IMR-90 (cell line): Measurements from ENCODE around the gene GUCY1A2. TPM values are rescaled to one million over a fixed set of nuclear protein-coding genes. Genes with fewer than 3 reads are reported as not detected.

Experiments
- ATAC-seq: fragments of 200-7000 bp; cut with Tn5 transposase; 2 replicates; pipeline ENCODE4 v1.9.1; 2020; ENCODE audit warnings: low read depth, mild to moderate bottlenecking, moderate library complexity
- BruUV-seq: library from RNA; stranded (reverse); fragments of 400-500 nt; replicated peaks from 2 replicates; lab custom pipeline; 2021; lab: Mats Ljungman, UMichigan
- CTCF ChIA-PET: fragments of 300-600 bp; formaldehyde crosslinking; extraction: SDS; loops from one replicate; lab custom pipeline; 2021; ENCODE audit warnings: antibody characterized with exemption; lab: Yijun Ruan, JAX
- POLR2A ChIA-PET: fragments of 300-600 bp; sonication (Branson Sonifier 250); formaldehyde crosslinking; loops from one replicate; lab custom pipeline; 2022; ENCODE audit warnings: antibody characterized with exemption; ENCODE audit not compliant: unreplicated experiment; lab: Charles Lee
- DNase-seq: peaks from one replicate; pipeline ENCODE4 v3.0.0; 2013
- H2AFZ ChIP-seq: replicated peaks from 2 replicates; pipeline ENCODE3; 2013; ENCODE audit warnings: low read length, mild to moderate bottlenecking; ENCODE audit not compliant: poor library complexity
- H2AK5ac ChIP-seq: 2 replicates; pipeline ENCODE4 v1.6.1; 2013; ENCODE audit warnings: low read depth, low read length, inconsistent platforms
- H2AK9ac ChIP-seq: replicated peaks from 2 replicates; pipeline ENCODE3; 2013; ENCODE audit warnings: mild to moderate bottlenecking, low read depth, low read length, moderate library complexity; ENCODE audit not compliant: poor library complexity
- H2BK120ac ChIP-seq: 2 replicates; pipeline ENCODE4 v1.6.1; 2013; ENCODE audit warnings: low read depth, low read length, inconsistent platforms
- H2BK15ac ChIP-seq: 3 replicates; pipeline ENCODE4 v1.6.1; 2013; ENCODE audit warnings: low read depth, low read length, inconsistent platforms
- H2BK20ac ChIP-seq: 2 replicates; pipeline ENCODE4 v1.6.1; 2013; ENCODE audit warnings: low read depth, mild to moderate bottlenecking, inconsistent platforms, low read length, moderate library complexity
- H2BK5ac ChIP-seq: 2 replicates; pipeline ENCODE4 v1.6.1; 2013; ENCODE audit warnings: mild to moderate bottlenecking, low read depth, low read length, inconsistent platforms; ENCODE audit not compliant: poor library complexity, severe bottlenecking
- H3K14ac ChIP-seq: replicated peaks from 2 replicates; pipeline ENCODE4 v1.6.1; 2013; ENCODE audit warnings: low read depth, low read length, inconsistent platforms
- H3K18ac ChIP-seq: 2 replicates; pipeline ENCODE4 v1.6.1; 2013; ENCODE audit warnings: low read depth, low read length, control low read depth
- H3K23ac ChIP-seq: 2 replicates; pipeline ENCODE4 v1.6.1; 2013; ENCODE audit warnings: low read depth, low read length, inconsistent platforms
- H3K27ac ChIP-seq: 2 replicates; pipeline ENCODE4 v1.5.1; 2013; ENCODE audit warnings: mild to moderate bottlenecking, control low read depth, low read length; ENCODE audit not compliant: insufficient read depth
- H3K27me3 ChIP-seq: 2 replicates; pipeline ENCODE4 v1.6.1; 2013; ENCODE audit warnings: low read length; ENCODE audit not compliant: control insufficient read depth, insufficient read depth
- H3K36me3 ChIP-seq: 2 replicates; pipeline ENCODE4 v1.6.1; 2013; ENCODE audit warnings: low read length, mixed read lengths; ENCODE audit not compliant: control insufficient read depth, insufficient read depth
- H3K4ac ChIP-seq: 2 replicates; pipeline ENCODE4 v1.6.1; 2013; ENCODE audit warnings: low read depth, low read length, inconsistent platforms
- H3K4me1 ChIP-seq: 2 replicates; pipeline ENCODE4 v1.6.1; 2013; ENCODE audit warnings: low read length, mixed read lengths; ENCODE audit not compliant: control insufficient read depth, insufficient read depth
- H3K4me2 ChIP-seq: 2 replicates; pipeline ENCODE4 v1.6.1; 2013; ENCODE audit warnings: low read depth, mild to moderate bottlenecking, control low read depth, low read length, moderate library complexity
- H3K4me3 ChIP-seq: 2 replicates; pipeline ENCODE4 v1.5.1; 2013; ENCODE audit warnings: low read depth, mild to moderate bottlenecking, control low read depth, low read length, moderate library complexity; ENCODE audit not compliant: insufficient read depth
- H3K56ac ChIP-seq: 2 replicates; pipeline ENCODE4 v1.6.1; 2013; ENCODE audit warnings: low read length, inconsistent platforms; ENCODE audit not compliant: insufficient read depth; ENCODE audit errors: extremely low read depth
- H3K79me1 ChIP-seq, 2 experiments: 2 replicates each; pipeline ENCODE4 v1.6.1; 2013; ENCODE audit warnings: low read length in 2 of 2, inconsistent platforms in 1 of 2, low read depth in 1 of 2
- H3K9ac ChIP-seq: 2 replicates; pipeline ENCODE4 v1.6.1; 2013; ENCODE audit warnings: low read depth, low read length, control low read depth
- H3K9me1 ChIP-seq: 2 replicates; pipeline ENCODE4 v1.6.1; 2013; ENCODE audit warnings: low read length, inconsistent platforms; ENCODE audit not compliant: insufficient read depth
- H3K9me3 ChIP-seq: 2 replicates; pipeline ENCODE4 v1.6.1; 2013; ENCODE audit warnings: low read length; ENCODE audit not compliant: control insufficient read depth, insufficient read depth
- H4K20me1 ChIP-seq: 2 replicates; pipeline ENCODE4 v1.6.1; 2013; ENCODE audit warnings: low read length, inconsistent platforms; ENCODE audit not compliant: insufficient read depth
- H4K5ac ChIP-seq: 2 replicates; pipeline ENCODE4 v1.6.1; 2013; ENCODE audit warnings: mild to moderate bottlenecking, low read depth, low read length, control low read depth
- H4K8ac ChIP-seq, 2 experiments: 2 replicates each; pipeline ENCODE4 v1.6.1; 2013; ENCODE audit warnings: low read depth in 2 of 2, low read length in 2 of 2, control low read depth in 1 of 2, inconsistent platforms in 1 of 2
- H4K91ac ChIP-seq: 2 replicates; pipeline ENCODE4 v1.6.1; 2013; ENCODE audit warnings: low read depth, low read length, inconsistent platforms; ENCODE audit not compliant: insufficient read depth
- CEBPB ChIP-seq: IDR thresholded peaks from 2 replicates; pipeline ENCODE4 v1.6.1; 2012; ENCODE audit warnings: low read depth, low read length, improper control_type of control experiment
- FOS ChIP-seq: fragments of 150-350 bp; IDR thresholded peaks from 2 replicates; pipeline ENCODE4 v1.6.1; 2016; ENCODE audit warnings: low read depth, low read length
- RCOR1 ChIP-seq: IDR thresholded peaks from 2 replicates; pipeline ENCODE4 v1.6.1; 2012; ENCODE audit warnings: mild to moderate bottlenecking, low read length, improper control_type of control experiment; ENCODE audit not compliant: insufficient replicate concordance
- WGBS, 2 experiments: methylation state at CpG; one replicate each; pipeline versions ENCODE4 v1.1.5 to v1.1.7; 2013; ENCODE audit warnings: missing lambda C conversion rate in 2 of 2; ENCODE audit not compliant: insufficient read length in 1 of 2; ENCODE audit errors: extremely low coverage in 2 of 2; 5-methylcytosine and 5-hydroxymethylcytosine counted together
- dilution Hi-C: fragments of 300-500 bp; cut with HindIII; formaldehyde crosslinking; loops from one replicate; pipeline ENCODE4 v1.14.3; 2018; ENCODE audit warnings: low sequenced_read_pairs; ENCODE audit not compliant: unreplicated experiment
- in situ Hi-C: fragments of 300-500 bp; cut with MboI; formaldehyde crosslinking; loops from 3 replicates; pipeline ENCODE4 v1.14.3; 2019; ENCODE audit warnings: low sequenced_read_pairs, inconsistent platforms, mixed read lengths
- intact Hi-C: fragments of 100-400 bp; cut with micrococcal nuclease; formaldehyde crosslinking; loops from 2 replicates; pipeline ENCODE4 v1.10.0; 2022
- polyA plus RNA-seq, 3 experiments: library from polyadenylated mRNA; depleted of rRNA; stranded (reverse); fragments of >200 nt; gene quantifications; 2 replicates each; pipeline ENCODE4 v1.2.3, GENCODE V29; 2012; ENCODE audit warnings: low replicate concordance in 1 of 3
- total RNA-seq: library from RNA; depleted of rRNA; stranded (reverse); fragments of >200 nt; gene quantifications from 2 replicates; pipeline ENCODE4 v1.2.3, GENCODE V29; 2012

Gene GUCY1A2
- total and polyA plus RNA-seq, 2 of the 4 experiments (the other 2 are of a cell fraction) = under 0.01 to 0.03 TPM

GRCh38 chr11:106695506-106695905, 322.8 kb downstream of the GUCY1A2 start:
- TF ChIP-seq CEBPB (peak; percentile 47; the same call in 1 of the 2 replicates), FOS (peak; percentile 37; the same call in 1 of the 2 replicates), RCOR1 (no peak)
- Histone ChIP-seq H3K4me3 (no peak overlapping the region), H3K9ac (no peak overlapping the region; the same call in 1 of the 2 replicates), H2AK9ac (no peak overlapping the region), H3K4me2 (peak overlapping the region; percentile 23; the same call in 1 of the 2 replicates), H2BK20ac (peak overlapping the region; percentile 86), H3K23ac (peak overlapping the region; percentile 48; the same call in 1 of the 2 replicates), H2BK120ac (peak overlapping the region; percentile 86), H3K4me1 (peaks cover 2% of the 10 kb centered on the region), H4K91ac (peak overlapping the region; percentile 61; the same call in 1 of the 2 replicates), H3K4ac (peak overlapping the region; percentile 86; the same call in 1 of the 2 replicates), H3K27ac (no peak overlapping the region), H3K27me3 (no peaks in the 10 kb centered on the region), H3K9me1 (peaks cover 2% of the 10 kb centered on the region; the same call in 1 of the 2 replicates), H3K18ac (peak overlapping the region; percentile 71; the same call in 1 of the 2 replicates), H2BK15ac (peak overlapping the region; percentile 78; the same call in 1 of the 3 replicates), H3K36me3 (no peaks in the 10 kb centered on the region), H3K9me3 (no peaks in the 10 kb centered on the region), H4K20me1 (no peaks in the 10 kb centered on the region), H3K79me1 (no peaks in the 10 kb centered on the region), H4K8ac (peak overlapping the region; percentile 33 to 66; a peak in 2 of 4 replicates), H2BK5ac (peak overlapping the region; percentile 78), H2AK5ac (no peak overlapping the region), H3K14ac (peak overlapping the region; percentile 64; the same call in 1 of the 2 replicates), H3K56ac (no peak overlapping the region), H2AFZ (no peak overlapping the region), H4K5ac (no peak overlapping the region; the same call in 1 of the 2 replicates)
- intact Hi-C loops (no loop called here), dilution Hi-C loops (no loop called here), in situ Hi-C loops (no loop called here)
- ChIA-PET POLR2A (no interaction called here), CTCF (no interaction called here)
- WGBS, 2 experiments = no CpG with 5 or more reads among the region's 2 CpGs
- BruUV-seq = no TSS peak
- ATAC-seq = peak; percentile 68
- DNase-seq = peak; percentile 83
